Right kidney (tissue), 9 donors: ENCODE measurements around the gene ZNG1C.
A peak's percentile ranks its signal among the peaks of the same experiment; 100 is the strongest.
"Not testable (repeated sequence)": the region's sequence is repeated elsewhere in the genome, so short reads cannot be mapped to it uniquely, and the experiment has no call there.

Experiments used
- DNase-seq: peaks from one replicate; pipeline ENCODE4 v3.0.0-alpha.2; 2016
- long read RNA-seq, 8 donors: transcript quantifications; one replicate each; lab custom pipeline, GENCODE V29; 2026

The ZNG1C gene
- long read RNA-seq, donor 1, transcript CBWD3-206 (3 exons, 1,736 nt) = major isoform, 19 of 33 reads
- long read RNA-seq, donor 1, partial matches to known transcripts = 12 of 33 reads
- long read RNA-seq, donor 1, other reads (novel, unspliced or antisense) = 0 of 33 reads
- long read RNA-seq, donor 2, transcript CBWD3-206 (3 exons, 1,736 nt) = major isoform, 6 of 14 reads
- long read RNA-seq, donor 2, partial matches to known transcripts = 7 of 14 reads
- long read RNA-seq, donor 2, other reads (novel, unspliced or antisense) = 0 of 14 reads
- long read RNA-seq, donor 3, partial matches to known transcripts = 5 of 9 reads
- long read RNA-seq, donor 3, other reads (novel, unspliced or antisense) = 0 of 9 reads
- long read RNA-seq, donor 4, transcript CBWD3-206 (3 exons, 1,736 nt) = major isoform, 7 of 14 reads
- long read RNA-seq, donor 4, partial matches to known transcripts = 7 of 14 reads
- long read RNA-seq, donor 4, other reads (novel, unspliced or antisense) = 0 of 14 reads
- long read RNA-seq, donor 5, partial matches to known transcripts = 0 of 2 reads
- long read RNA-seq, donor 5, other reads (novel, unspliced or antisense) = 0 of 2 reads
- long read RNA-seq, donor 6, transcript CBWD3-206 (3 exons, 1,736 nt) = major isoform, 9 of 15 reads
- long read RNA-seq, donor 6, partial matches to known transcripts = 6 of 15 reads
- long read RNA-seq, donor 6, other reads (novel, unspliced or antisense) = 0 of 15 reads
- long read RNA-seq, donor 7, transcript CBWD3-206 (3 exons, 1,736 nt) = major isoform, 15 of 26 reads
- long read RNA-seq, donor 7, partial matches to known transcripts = 11 of 26 reads
- long read RNA-seq, donor 7, other reads (novel, unspliced or antisense) = 0 of 26 reads
- long read RNA-seq, donor 8, partial matches to known transcripts = 6 of 9 reads
- long read RNA-seq, donor 8, other reads (novel, unspliced or antisense) = 0 of 9 reads

GRCh38 chr9:68241683-68242082 is at the start of gene ZNG1C:
TSS of gene ZNG1C (plus strand) at chr9:68241983. CDS start at chr9:68242032, 49 bp downstream.
- DNase-seq = not testable (repeated sequence)

- DNase-seq = not testable (repeated sequence)
Measured at GRCh38 chr9:68242437-68242836, 654 bp downstream of the ZNG1C start.

GRCh38 chr9:68281041-68281440 is 39.3 kb downstream of the ZNG1C start:
- not testable (repeated sequence) for DNase-seq

- not testable (repeated sequence) for DNase-seq
Measured at GRCh38 chr9:68302567-68302966, 60.8 kb downstream of the ZNG1C start, which contains the start of gene FOXD4L3. TSS of gene FOXD4L3 (plus strand) at chr9:68302867. CDS start at chr9:68302952, 85 bp downstream.

- not testable (repeated sequence) for DNase-seq
Measured at GRCh38 chr9:68303771-68304170, 62.0 kb downstream of the ZNG1C start.

- not testable (repeated sequence) for DNase-seq
Measured at GRCh38 chr9:68304212-68304611, 62.4 kb downstream of the ZNG1C start.

- not testable (repeated sequence) for DNase-seq
Measured at GRCh38 chr9:68304777-68305176, 63.0 kb downstream of the ZNG1C start.

GRCh38 chr9:68305680-68306285 is 64.0 kb downstream of the ZNG1C start:
- DNase-seq = not testable (repeated sequence)

- peak; percentile 9 for DNase-seq
Measured at GRCh38 chr9:68306391-68306964, 64.7 kb downstream of the ZNG1C start.

- not testable (repeated sequence) for DNase-seq
Measured at GRCh38 chr9:68307127-68307526, 65.3 kb downstream of the ZNG1C start.

- DNase-seq = not testable (repeated sequence)
Measured at GRCh38 chr9:68307654-68308053, 65.9 kb downstream of the ZNG1C start.

GRCh38 chr9:68311208-68311607 is 69.4 kb downstream of the ZNG1C start:
- not testable (repeated sequence) for DNase-seq

GRCh38 chr9:68318209-68318608 is 76.4 kb downstream of the ZNG1C start:
- not testable (repeated sequence) for DNase-seq

GRCh38 chr9:68323749-68324148 is 82.0 kb downstream of the ZNG1C start:
- not testable (repeated sequence) for DNase-seq

- not testable (repeated sequence) for DNase-seq
Measured at GRCh38 chr9:68324518-68324917, 82.7 kb downstream of the ZNG1C start.

GRCh38 chr9:68329106-68329505 is 87.3 kb downstream of the ZNG1C start:
- not testable (repeated sequence) for DNase-seq

- DNase-seq = not testable (repeated sequence)
Measured at GRCh38 chr9:68330531-68331173, 88.9 kb downstream of the ZNG1C start.

GRCh38 chr9:68332122-68332521 is 90.3 kb downstream of the ZNG1C start:
- DNase-seq = not testable (repeated sequence)

- not testable (repeated sequence) for DNase-seq
Measured at GRCh38 chr9:68335935-68336334, 94.2 kb downstream of the ZNG1C start.

GRCh38 chr9:68336639-68337339 is 95.0 kb downstream of the ZNG1C start:
- not testable (repeated sequence) for DNase-seq

GRCh38 chr9:68338000-68338399 is 96.2 kb downstream of the ZNG1C start:
- DNase-seq = not testable (repeated sequence)
